Measurements from ENCODE around the gene MBD1.
A peak's percentile ranks its signal among the peaks of the same experiment; 100 is the strongest.

GRCh38 chr18:50287441-50288347 lies 6.4 kb upstream of the MBD1 start, which contains the start of gene CXXC1:
- TF ChIP-seq CTCF (IDR thresholded peaks at IDR 0.05) (peak; percentile 19 to 78 (median 68)), POLR2A (IDR thresholded peaks at IDR 0.05) (peak in 1 of 2 donors; percentile 57)

All from adrenal gland (tissue), 5 donors.